Kidney epithelial cell (primary cell): ENCODE data around the gene DYNC2H1. TPM values are rescaled to one million over a fixed set of nuclear protein-coding genes. Genes with fewer than 3 reads are reported as not detected.

ENCODE experiments used
- DNase-seq: peaks from one replicate; pipeline ENCODE4 v3.0.0-alpha.2; 2010; ENCODE audit warnings: low read depth
- H3K27me3 ChIP-seq: 2 replicates; pipeline ENCODE4 v1.6.0; 2011; ENCODE audit warnings: low read length; ENCODE audit not compliant: control insufficient read depth, insufficient read depth
- H3K36me3 ChIP-seq: 2 replicates; pipeline ENCODE4 v1.5.1; 2011; ENCODE audit warnings: low read length; ENCODE audit not compliant: control insufficient read depth, insufficient read depth
- H3K4me3 ChIP-seq: 2 replicates; pipeline ENCODE4 v1.5.1; 2011; ENCODE audit warnings: low read depth, mild to moderate bottlenecking, control low read depth, low read length
- CTCF ChIP-seq: IDR thresholded peaks from 2 replicates; pipeline ENCODE4 v1.5.1; 2011; ENCODE audit warnings: mild to moderate bottlenecking, moderate library complexity, low read length, control low read depth, inconsistent platforms; ENCODE audit not compliant: insufficient read depth, poor library complexity, severe bottlenecking
- total RNA-seq: library from RNA; depleted of rRNA; stranded (reverse); fragments of >200 nt; gene quantifications from 2 replicates; pipeline ENCODE4 v1.2.3, GENCODE V29; 2015

The DYNC2H1 gene
- total RNA-seq, 1 donor from 2014 or later: 10.5 TPM

DNA sequence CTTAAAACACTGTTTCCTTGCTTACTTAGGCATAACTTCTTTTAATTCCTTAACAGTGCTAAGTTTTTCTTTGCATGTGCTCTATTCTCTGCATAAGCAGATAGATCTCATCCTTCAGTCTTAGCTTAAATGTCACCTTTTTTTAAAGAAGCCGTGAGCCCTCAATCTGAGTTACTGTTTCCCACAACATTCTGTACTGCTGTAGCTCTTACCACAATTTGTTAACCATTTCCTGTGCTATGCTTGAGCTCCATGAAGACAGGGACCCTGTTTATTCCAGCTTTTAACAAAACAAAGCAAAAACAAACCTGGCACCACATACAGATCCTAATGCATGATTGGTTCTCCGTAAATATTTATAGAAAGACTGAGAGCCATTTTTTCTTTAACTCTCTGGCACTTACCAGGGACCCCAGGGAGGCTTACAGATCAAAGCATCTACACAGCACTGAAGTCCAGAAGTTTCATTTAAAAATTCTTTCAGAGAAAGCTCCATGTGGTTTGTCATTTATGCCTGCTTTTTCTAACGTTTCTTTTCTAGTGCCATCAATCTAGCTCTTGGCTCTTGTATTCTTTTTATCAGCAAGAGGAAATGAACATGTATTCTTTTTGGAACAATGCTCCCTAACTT is 74.9 kb downstream of the DYNC2H1 start:
- Histone ChIP-seq H3K36me3 (no peaks in the 10 kb centered on the region), H3K4me3 (no peak overlapping the region), H3K27me3 (no peaks in the 10 kb centered on the region)
- TF ChIP-seq CTCF: no peak
- no peak for DNase-seq

GRCh38 chr11:103202048-103202651 is 92.9 kb downstream of the DYNC2H1 start:
- DNase-seq: no peak
- peak; percentile 59 for TF ChIP-seq CTCF
- H3K36me3 ChIP-seq: no peaks in the 10 kb centered on the region
- H3K27me3 ChIP-seq: no peaks in the 10 kb centered on the region
- no peak overlapping the region for H3K4me3 ChIP-seq

DNA sequence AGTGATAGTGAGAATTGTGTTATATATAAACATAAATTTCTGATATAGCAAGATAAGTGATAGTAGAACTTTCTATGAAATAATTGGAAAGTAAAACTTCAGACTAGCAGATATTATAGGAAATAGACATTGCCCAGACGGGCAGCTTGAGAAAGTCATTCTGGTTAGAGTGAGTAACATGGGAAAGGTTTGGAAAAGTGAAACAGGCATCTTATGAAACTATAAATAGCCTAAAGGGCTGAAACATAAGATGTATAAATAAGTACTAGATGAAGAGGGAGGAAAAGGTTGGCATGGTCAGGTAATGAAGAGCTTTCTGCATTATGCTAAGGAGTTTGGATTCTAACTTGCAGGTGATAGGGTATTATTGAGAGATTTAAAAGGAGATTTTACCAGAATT is 101.3 kb downstream of the DYNC2H1 start:
- no peak for DNase-seq

GRCh38 chr11:103215812-103216211 is 106.6 kb downstream of the DYNC2H1 start:
- Histone ChIP-seq H3K4me3 (no peak overlapping the region), H3K36me3 (no peaks in the 10 kb centered on the region), H3K27me3 (no peaks in the 10 kb centered on the region)
- no peak for DNase-seq
- no peak for TF ChIP-seq CTCF

More for the DNA sequence above, 101.3 kb downstream of the DYNC2H1 start:
- TF ChIP-seq CTCF: no peak
- Histone ChIP-seq H3K36me3 (no peaks in the 10 kb centered on the region), H3K4me3 (no peak overlapping the region), H3K27me3 (no peaks in the 10 kb centered on the region)

- no peak overlapping the region for H3K4me3 ChIP-seq
- no peaks in the 10 kb centered on the region for H3K36me3 ChIP-seq
- no peak for TF ChIP-seq CTCF
- DNase-seq: no peak
- no peaks in the 10 kb centered on the region for H3K27me3 ChIP-seq
Measured at GRCh38 chr11:103220133-103220532, 110.9 kb downstream of the DYNC2H1 start.

DNA sequence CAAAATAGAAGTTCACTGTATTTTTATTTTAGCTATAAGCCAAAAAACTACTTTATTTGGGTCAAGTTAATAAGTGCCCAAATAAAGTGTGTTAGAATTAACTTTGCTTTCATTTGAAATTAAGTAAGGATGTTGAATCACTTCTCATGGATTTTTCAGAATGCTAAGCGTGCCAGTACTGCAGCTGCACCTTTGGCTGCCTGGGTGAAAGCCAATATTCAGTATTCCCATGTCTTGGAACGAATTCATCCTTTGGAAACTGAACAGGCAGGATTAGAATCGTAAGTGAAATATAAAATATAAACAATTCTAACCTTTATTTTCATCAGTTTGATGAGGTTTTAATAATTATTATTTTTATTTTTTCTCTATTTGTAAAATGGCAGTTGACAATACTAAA is 113.6 kb downstream of the DYNC2H1 start:
- no peaks in the 10 kb centered on the region for H3K36me3 ChIP-seq
- DNase-seq: no peak
- H3K27me3 ChIP-seq: no peaks in the 10 kb centered on the region
- no peak for TF ChIP-seq CTCF
- H3K4me3 ChIP-seq: no peak overlapping the region
